EH (cell line): ENCODE data around the gene SLCO4A1.

Experiments
- DNase-seq: peaks from one replicate; pipeline ENCODE4 v3.0.0-alpha.2; 2015; ENCODE audit warnings: low read depth

The SLCO4A1 gene

GRCh38 chr20:62701161-62702012 lies 59.1 kb downstream of the SLCO4A1 start:
- DNase-seq = no peak

GRCh38 chr20:62702013-62702300 lies 59.7 kb downstream of the SLCO4A1 start:
- DNase-seq = no peak

DNA sequence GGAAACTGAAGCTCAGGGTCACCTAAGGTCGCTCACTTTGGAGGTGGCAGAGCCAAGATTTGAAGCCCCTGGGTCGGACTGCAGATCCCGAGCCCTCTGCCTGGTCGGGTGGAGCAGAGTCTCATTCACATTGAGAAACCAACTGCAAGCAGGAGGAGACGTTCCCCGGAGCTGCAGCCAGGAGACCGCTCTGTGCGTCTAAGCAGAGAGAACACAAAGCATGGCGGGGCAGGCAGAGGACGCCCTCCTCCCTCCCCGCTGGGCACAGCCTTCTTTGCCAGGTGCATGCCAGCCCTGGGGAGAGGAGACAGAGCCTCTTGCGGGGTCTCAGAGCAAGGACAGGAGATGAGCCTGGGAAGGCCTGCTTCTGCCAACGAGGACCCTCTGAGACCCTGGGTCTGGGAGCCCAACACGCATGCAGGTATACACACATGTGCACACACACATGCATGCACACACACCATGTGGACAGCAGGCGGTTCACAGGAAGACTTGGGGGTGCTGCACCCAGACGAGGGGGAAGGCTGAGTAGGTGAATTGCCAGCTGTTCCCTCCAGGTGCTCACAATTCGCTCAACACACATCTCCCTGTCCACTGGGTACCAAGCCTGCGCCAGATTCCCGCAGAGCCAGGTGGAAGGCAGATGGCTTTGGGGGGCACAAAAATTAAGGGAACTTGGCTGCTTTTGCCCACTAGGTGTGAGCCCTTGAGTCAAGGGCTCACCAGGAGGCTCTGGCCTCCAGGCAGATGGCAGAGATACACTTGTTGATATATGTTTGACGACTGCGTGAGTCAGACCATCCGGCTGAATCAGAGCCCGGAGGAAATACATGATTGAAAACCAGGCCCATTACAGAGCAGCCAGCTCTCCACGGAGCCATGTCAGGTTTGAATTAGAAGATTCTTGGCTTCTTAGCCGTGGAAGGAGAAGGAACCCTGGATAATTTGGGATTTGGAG lies 60.9 kb downstream of the SLCO4A1 start:
- peak; percentile 94 for DNase-seq

DNA sequence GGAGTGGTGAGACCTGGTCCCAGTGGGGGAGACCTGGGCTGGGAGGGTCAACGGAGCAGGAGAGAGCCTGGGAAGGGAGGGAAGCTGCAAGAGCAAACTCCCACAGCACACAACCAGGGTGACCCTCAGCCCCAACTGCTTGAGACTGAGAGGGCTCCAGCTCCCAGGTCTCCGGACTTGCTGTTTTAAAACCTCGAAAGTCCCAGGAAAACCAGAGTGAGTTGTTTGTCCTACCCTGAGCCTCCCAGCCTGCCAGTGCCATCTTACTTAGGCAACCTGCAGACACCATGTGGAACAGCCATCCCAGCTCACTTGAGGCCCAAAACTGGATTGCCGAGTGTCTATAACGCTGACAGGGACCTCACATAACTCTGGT lies 61.5 kb downstream of the SLCO4A1 start:
- DNase-seq = no peak

DNA sequence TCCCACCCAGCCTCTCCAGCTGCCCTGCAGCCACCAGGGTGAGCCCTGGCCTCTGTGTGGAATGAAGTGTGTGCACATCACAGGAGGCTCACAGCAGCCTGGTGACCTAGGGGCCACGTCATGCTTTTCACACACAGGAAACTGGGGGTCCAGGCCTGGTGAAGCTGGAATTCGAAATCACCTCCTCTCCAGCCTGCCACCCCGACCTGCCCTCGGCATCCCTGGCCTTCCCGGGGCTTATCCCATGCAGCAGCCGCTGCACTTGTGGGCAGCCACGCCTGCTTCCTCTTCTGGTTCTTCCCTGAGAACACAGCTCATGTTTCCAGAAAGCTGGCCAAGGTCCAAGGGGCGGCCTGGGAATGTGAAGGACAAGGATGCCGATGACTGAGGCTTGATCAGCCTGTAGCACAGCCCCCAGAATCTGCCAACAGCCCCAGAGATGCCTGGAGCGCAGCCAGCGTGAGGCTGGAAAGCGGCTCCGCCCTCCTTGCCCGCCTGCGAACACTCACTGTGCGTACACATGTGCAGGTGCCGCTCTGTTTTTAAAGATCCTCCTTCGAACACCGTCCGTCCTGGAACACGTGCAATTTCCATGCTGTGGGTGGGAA lies 62.1 kb downstream of the SLCO4A1 start:
- DNase-seq = peak; percentile 98

GRCh38 chr20:62705627-62706026 lies 63.3 kb downstream of the SLCO4A1 start:
- DNase-seq = no peak

DNA sequence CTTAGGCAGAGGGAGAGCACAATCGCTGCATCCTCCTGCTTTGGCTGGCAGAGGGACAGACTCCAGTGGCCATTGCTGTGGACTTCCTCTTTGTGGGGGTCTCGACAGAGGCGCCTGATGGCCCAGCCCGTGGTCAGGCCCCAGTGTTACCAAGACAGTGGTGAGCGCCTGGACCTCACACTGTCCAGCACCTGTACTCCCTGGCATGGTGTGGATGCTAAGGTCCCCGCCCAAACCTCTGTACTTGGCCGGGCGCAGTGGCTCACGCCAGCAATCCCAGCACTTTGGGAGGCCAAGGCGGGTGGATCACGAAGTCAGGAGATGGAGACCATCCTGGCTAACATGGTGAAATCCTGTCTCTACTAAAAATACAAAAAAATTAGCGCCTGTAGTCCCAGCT lies 64.0 kb downstream of the SLCO4A1 start:
- no peak for DNase-seq

- no peak for DNase-seq
Measured at GRCh38 chr20:62706857-62707256, 64.6 kb downstream of the SLCO4A1 start.

DNA sequence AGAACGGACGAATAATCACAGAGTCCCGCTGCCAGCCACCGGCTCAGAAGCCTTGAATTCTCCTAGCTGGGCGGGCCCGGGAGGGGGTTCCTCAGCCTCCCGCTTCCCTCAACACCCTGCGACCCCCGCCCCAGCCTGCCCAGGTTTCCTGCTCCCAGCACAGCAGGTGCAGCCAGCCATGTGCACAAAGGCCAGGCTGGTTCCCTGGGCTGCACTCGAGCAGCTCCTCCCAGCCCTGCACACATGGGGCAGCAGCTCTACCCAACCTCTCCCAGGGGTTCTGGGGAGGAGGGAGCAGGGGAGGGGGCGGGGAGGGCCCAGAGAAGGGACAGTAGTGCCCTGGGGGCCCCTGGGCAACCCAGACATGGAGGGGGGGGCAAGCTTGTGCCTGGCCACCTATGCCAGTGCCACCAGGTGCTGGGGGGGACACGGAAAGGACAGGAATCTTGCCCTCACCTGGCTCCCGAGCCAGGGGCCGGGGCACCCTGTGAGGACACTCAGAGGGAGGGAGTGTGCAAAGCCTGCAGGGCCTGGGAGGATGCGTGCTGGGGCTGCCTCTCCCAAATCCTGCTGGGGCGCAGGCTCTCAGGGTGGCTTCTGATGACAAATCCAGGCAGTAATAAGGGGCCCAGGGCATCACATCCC lies 65.1 kb downstream of the SLCO4A1 start:
- no peak for DNase-seq

- DNase-seq = no peak
Measured at GRCh38 chr20:62707921-62708521, 65.7 kb downstream of the SLCO4A1 start.

DNA sequence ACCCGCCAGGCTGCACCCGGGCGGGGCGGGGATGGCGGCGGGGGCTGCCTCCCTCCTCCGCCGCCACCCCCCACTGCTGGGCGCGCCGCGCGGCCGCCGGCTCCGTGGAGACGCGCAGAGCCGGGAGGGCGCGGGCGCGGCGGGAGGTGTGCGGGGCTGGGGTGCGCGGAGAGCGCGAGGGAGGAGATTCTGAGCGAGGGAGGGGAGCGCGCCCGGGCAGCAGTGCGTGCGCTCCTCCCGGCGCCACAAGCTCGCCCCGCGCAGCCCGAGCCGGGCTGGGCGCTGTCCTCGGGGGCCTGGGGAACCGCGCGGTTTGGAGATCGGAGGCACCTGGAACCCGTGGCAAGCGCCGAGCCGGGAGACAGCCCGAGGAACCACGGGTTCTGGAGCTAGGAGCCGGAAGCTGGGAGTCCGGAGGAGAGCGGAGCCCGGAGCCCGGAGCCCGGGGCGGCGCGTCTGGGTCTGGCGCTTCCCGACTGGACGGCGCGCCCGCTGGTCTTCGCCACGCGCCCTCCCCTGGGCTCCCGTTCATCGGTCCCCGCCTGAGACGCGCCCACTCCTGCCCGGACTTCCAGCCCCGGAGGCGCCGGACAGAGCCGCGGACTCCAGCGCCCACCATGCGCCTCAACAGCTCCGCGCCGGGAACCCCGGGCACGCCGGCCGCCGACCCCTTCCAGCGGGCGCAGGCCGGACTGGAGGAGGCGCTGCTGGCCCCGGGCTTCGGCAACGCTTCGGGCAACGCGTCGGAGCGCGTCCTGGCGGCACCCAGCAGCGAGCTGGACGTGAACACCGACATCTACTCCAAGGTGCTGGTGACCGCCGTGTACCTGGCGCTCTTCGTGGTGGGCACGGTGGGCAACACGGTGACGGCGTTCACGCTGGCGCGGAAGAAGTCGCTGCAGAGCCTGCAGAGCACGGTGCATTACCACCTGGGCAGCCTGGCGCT lies 66.6 kb downstream of the SLCO4A1 start, which contains the start of gene NTSR1:
TSS of gene NTSR1 (plus strand) at position 246 of the 946 bp plus-strand sequence. CDS start at position 618, 372 bp downstream.
- DNase-seq = no peak

- DNase-seq = no peak
Measured at GRCh38 chr20:62709537-62709905, 67.2 kb downstream of the SLCO4A1 start.

DNA sequence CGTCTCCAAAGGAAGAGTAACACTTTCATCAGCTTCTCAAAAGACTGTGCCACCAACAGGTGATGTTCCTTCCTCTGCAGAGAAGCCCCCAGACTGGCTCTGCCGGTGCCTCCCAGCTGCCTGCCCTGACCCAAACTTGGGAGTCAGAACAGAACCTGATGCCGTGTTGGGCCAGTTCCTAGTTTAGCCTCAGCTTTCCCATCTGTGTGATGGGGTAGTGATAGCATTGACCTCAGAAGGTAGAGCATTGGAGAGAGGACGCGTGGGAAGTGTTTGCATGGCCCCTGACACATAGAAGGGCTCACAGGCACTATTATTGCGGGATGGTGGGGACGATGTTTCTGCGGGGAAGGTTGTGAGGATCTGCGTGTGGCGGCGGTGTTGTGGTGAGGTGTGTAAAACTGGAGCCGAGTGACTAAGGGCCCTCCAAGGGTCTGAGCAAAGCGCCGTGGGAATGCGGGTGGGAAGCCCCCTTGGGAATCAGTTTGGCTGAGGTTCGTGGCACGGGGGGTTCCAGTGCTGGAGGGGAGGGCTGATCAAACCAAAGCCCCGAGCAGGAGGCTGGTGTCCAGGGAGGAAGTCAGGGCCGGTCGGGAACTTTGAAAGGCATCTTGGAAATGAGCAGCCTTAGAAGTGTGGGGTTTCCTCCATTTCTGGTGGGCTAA lies 68.0 kb downstream of the SLCO4A1 start:
- no peak for DNase-seq

DNA sequence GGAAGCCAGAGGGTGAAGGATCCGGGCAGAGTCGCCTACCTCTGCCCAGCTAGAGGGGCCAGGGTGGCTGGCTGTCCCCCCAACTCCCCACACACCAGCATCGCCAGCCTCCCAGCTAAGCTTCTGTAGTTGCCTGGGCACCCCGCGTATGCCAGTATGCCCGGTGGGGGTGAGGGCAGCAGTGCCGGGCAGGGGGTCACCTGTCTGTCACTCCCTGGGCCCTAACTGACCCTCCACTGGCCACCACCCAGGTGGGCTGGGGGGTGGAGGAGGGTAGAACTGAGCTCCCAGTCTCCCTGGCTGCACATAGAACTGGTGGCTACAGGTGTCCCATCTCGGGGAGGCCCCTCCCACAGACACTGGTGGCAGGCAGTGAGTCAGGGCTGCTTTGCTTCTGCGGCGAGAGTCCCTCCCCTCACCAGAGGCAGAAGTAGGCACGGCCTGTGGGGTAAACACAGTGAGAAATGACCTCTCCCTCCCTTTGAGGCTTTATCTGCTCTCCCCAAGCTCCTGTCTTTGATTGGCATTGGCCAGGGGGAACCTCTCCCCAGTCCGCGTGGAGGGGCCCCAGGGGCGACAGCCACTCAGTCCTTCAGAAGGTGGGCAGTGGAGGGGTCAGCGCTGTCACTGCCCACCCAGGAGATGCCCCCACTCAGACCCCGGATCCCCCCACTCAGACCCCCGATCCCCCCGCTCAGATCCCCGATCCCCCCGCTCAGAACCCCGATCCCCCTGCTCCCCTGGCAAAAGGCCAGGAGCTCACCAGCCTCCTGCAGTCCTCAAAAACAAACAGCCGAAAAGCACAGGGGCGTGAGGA lies 68.8 kb downstream of the SLCO4A1 start:
- DNase-seq = no peak

DNA sequence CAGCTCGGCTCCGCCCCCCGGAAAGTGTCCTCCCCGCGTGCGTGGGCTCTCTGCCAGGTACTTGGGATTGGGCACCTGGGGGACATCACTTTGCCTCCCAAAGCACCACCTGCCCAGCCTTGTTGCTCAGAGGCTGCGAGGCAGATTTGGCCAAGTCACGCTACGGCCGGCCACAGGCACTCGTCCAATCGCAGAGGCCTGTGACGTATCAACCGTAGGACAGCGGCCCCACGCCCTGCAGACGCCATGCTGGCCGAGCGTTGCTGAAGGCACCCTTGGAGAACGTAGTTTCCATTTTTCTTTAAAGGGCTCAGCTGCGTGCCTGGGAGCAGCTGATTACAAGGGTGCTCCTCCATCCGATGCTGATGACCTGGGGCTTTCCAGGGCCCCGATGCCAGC lies 69.4 kb downstream of the SLCO4A1 start:
- DNase-seq = no peak

DNA sequence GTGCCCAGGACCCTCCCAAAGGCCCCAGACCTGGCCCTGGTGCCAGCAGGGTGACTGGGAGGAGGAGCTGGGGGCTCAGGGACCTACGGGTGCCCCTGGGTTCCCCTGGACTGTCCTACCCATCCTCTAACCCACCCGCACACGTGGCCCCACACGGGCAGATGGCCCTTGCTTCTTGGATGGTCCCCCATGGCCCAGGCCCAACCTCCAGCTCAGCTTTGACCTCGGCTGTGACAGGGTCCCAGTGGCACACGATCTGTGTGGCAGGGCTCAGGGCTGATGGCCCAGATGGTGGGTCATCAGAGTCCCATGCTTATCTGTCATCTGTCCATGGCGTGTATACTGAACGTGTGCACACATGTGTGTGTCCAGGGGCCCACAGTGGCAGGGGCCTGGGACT lies 70.3 kb downstream of the SLCO4A1 start:
- no peak for DNase-seq

GRCh38 chr20:62714006-62714405 lies 71.7 kb downstream of the SLCO4A1 start:
- DNase-seq = no peak

- no peak for DNase-seq
Measured at GRCh38 chr20:62714799-62715198, 72.5 kb downstream of the SLCO4A1 start.

- no peak for DNase-seq
Measured at GRCh38 chr20:62715201-62715600, 72.9 kb downstream of the SLCO4A1 start.
